K562 (cell line): ENCODE measurements around the gene WDR46. TPM values are rescaled to one million over a fixed set of nuclear protein-coding genes. Genes with fewer than 3 reads are reported as not detected.

Source experiments
- ATAC-seq: fragments of 200-7000 bp; cut with Tn5 transposase; 3 replicates; pipeline ENCODE4 v1.9.1; 2020; ENCODE audit warnings: moderate library complexity
- BruUV-seq: library from RNA; stranded (reverse); fragments of 400-500 nt; replicated peaks from 2 replicates; lab custom pipeline; 2021; lab: Mats Ljungman, UMichigan
- CTCF ChIA-PET: fragments of 300-600 bp; formaldehyde crosslinking; extraction: SDS; loops from one replicate; lab custom pipeline; 2021; ENCODE audit warnings: low intra/inter-chr PET ratio; lab: Yijun Ruan, JAX
- POLR2A ChIA-PET: fragments of 300-600, 350-650 bp; sonication (Branson Sonifier 250); formaldehyde crosslinking; extraction: SDS; loops from one replicate; lab custom pipeline; 2021; ENCODE audit warnings: antibody characterized with exemption, inconsistent platforms; lab: Yijun Ruan, JAX
- DNase-seq, 4 experiments: peaks; one replicate each; pipeline versions ENCODE4 v3.0.0 to v3.0.0-alpha.2; 2011 to 2018; ENCODE audit warnings: low spot score in 3 of 4, mixed read lengths in 3 of 4; ENCODE audit errors: extremely low read depth in 1 of 4
- FAIRE-seq: peaks from 2 replicates; lab custom pipeline; 2011; peaks lifted over from hg19 to GRCh38; lab: Jason Lieb, UNC
- H2AFZ ChIP-seq: 2 replicates; pipeline ENCODE4 v1.6.0; 2011; ENCODE audit warnings: low read depth, low read length, control low read depth, inconsistent platforms
- H3K27ac ChIP-seq: fragments of 200-600 bp; 3 replicates; pipeline ENCODE4 v1.8.0; 2011; ENCODE audit warnings: low read depth, mild to moderate bottlenecking, control low read depth, inconsistent platforms, low read length, moderate library complexity, mixed read lengths; ENCODE audit errors: extremely low read depth
- H3K27me3 ChIP-seq, 2 experiments: fragments of 300-600 bp in 1 of 2; 2 replicates in 1 of 2; 3 replicates in 1 of 2; pipeline versions ENCODE4 v1.6.0 to v1.8.0; 2011; ENCODE audit warnings: inconsistent platforms in 2 of 2, low read length in 2 of 2, mild to moderate bottlenecking in 1 of 2, mixed read lengths in 1 of 2, moderate library complexity in 1 of 2; ENCODE audit not compliant: control insufficient read depth in 2 of 2, insufficient read depth in 2 of 2
- H3K36me3 ChIP-seq: fragments of 300-600 bp; 3 replicates; pipeline ENCODE4 v1.8.0; 2011; ENCODE audit warnings: mild to moderate bottlenecking, low read length, inconsistent platforms; ENCODE audit not compliant: control insufficient read depth, insufficient read depth
- H3K4me1 ChIP-seq, 2 experiments: fragments of 200-600 bp in 1 of 2; replicated peaks in 1 of 2; 2 replicates in 1 of 2; 3 replicates in 1 of 2; pipeline versions ENCODE4 v1.5.1 to v1.8.0; 2011; ENCODE audit warnings: inconsistent platforms in 2 of 2, low read length in 2 of 2, mild to moderate bottlenecking in 1 of 2, mixed read lengths in 1 of 2, moderate library complexity in 1 of 2; ENCODE audit not compliant: control insufficient read depth in 2 of 2, insufficient read depth in 2 of 2
- H3K4me2 ChIP-seq: 2 replicates; pipeline ENCODE4 v1.6.1; 2011; ENCODE audit warnings: low read length, control low read depth, inconsistent platforms, mixed read lengths; ENCODE audit not compliant: insufficient read depth
- H3K4me3 ChIP-seq: fragments of 200-600 bp; sonication (generic), shearing (Covaris generic); 2 replicates; pipeline ENCODE4 v1.5.1; 2016; ENCODE audit warnings: control low read depth, inconsistent platforms
- H3K79me2 ChIP-seq: fragments of 200-600 bp; 3 replicates; pipeline ENCODE4 v1.8.0; 2011; ENCODE audit warnings: low read length, inconsistent platforms; ENCODE audit not compliant: control insufficient read depth, insufficient read depth
- H3K9ac ChIP-seq, 2 experiments: 2 replicates each; pipeline versions ENCODE4 v1.6.0 to v1.6.1; 2011; ENCODE audit warnings: low read depth in 2 of 2, low read length in 2 of 2, control low read depth in 1 of 2, inconsistent platforms in 1 of 2, mild to moderate bottlenecking in 1 of 2, mixed read lengths in 1 of 2; ENCODE audit not compliant: insufficient read depth in 1 of 2
- H3K9me1 ChIP-seq: one replicate; pipeline ENCODE4 v1.6.0; 2011; ENCODE audit warnings: inconsistent platforms, mild to moderate bottlenecking, low read length, moderate library complexity; ENCODE audit not compliant: control insufficient read depth, insufficient read depth
- H3K9me3 ChIP-seq: replicated peaks from 2 replicates; pipeline ENCODE4 v1.5.1; 2011; ENCODE audit warnings: low read depth, low read length, inconsistent platforms; ENCODE audit not compliant: control insufficient read depth, insufficient read depth
- H4K20me1 ChIP-seq: replicated peaks from 2 replicates; pipeline ENCODE4 v1.6.1; 2011; ENCODE audit warnings: low read length, inconsistent platforms, mixed read lengths; ENCODE audit not compliant: control insufficient read depth, insufficient read depth
- CREB1 ChIP-seq, 2 experiments: sonication (generic) in 1 of 2; formaldehyde crosslinking in 1 of 2; IDR thresholded peaks; 2 replicates each; pipeline versions ENCODE4 v1.6.1 to v1.8.0; 2012 to 2022; ENCODE audit warnings: inconsistent platforms in 1 of 2, mild to moderate bottlenecking in 1 of 2, missing genetic modification reagents in 1 of 2, moderate library complexity in 1 of 2
- GABPB1 ChIP-seq: sonication (generic); formaldehyde crosslinking; IDR thresholded peaks from 2 replicates; pipeline ENCODE4 v1.8.0; 2022; ENCODE audit warnings: mild to moderate bottlenecking, missing genetic modification reagents
- HBP1 ChIP-seq: fragments of 450-650 bp; formaldehyde crosslinking; IDR thresholded peaks from 2 replicates; pipeline ENCODE4 v1.4.0; 2022; ENCODE audit warnings: missing genetic modification characterization
- JUND ChIP-seq, 2 experiments: IDR thresholded peaks; 2 replicates in 1 of 2; 3 replicates in 1 of 2; pipeline ENCODE4 v1.6.1; 2011; ENCODE audit warnings: borderline replicate concordance in 2 of 2, low read depth in 2 of 2, low read length in 2 of 2, improper control_type of control experiment in 1 of 2, missing biosample characterization in 1 of 2, missing genetic modification characterization in 1 of 2, missing genetic modification reagents in 1 of 2
- LCOR ChIP-seq: sonication (generic); formaldehyde crosslinking; IDR thresholded peaks from 2 replicates; pipeline ENCODE4 v1.8.0; 2022; ENCODE audit warnings: mild to moderate bottlenecking, missing genetic modification reagents
- REST ChIP-seq, 2 experiments: fragments of 450-650 bp; formaldehyde crosslinking in 1 of 2; IDR thresholded peaks; 2 replicates each; pipeline versions ENCODE4 v1.4.0 to v1.6.1; 2014 to 2020; ENCODE audit warnings: mild to moderate bottlenecking in 2 of 2, borderline replicate concordance in 1 of 2, low read depth in 1 of 2
- SIN3A ChIP-seq, 2 experiments: fragments of 150-350 bp in 1 of 2; IDR thresholded peaks; 2 replicates each; pipeline ENCODE4 v1.6.1; 2011 to 2016; ENCODE audit warnings: borderline replicate concordance in 2 of 2, low read depth in 2 of 2, low read length in 2 of 2, mild to moderate bottlenecking in 2 of 2, moderate library complexity in 2 of 2; ENCODE audit not compliant: control insufficient read depth in 1 of 2
- SNAPC5 ChIP-seq: fragments of 250-450 bp; sonication (Bioruptor Pico); IDR thresholded peaks from 2 replicates; pipeline ENCODE4 v1.8.0; 2021; ENCODE audit warnings: moderate library complexity, mild to moderate bottlenecking, inconsistent platforms
- WGBS: fragments of 100-300 bp; shearing (Covaris generic); methylation state at CpG from one replicate; pipeline ENCODE4 v1.1.6; 2016; ENCODE audit warnings: low coverage, mixed read lengths; ENCODE audit not compliant: insufficient coverage; ENCODE audit errors: missing lambda C conversion rate; 5-methylcytosine and 5-hydroxymethylcytosine counted together
- in situ Hi-C: fragments of 300-500 bp; cut with MboI; formaldehyde crosslinking; loops from 4 replicates; pipeline ENCODE4 v1.15.0; 2018; ENCODE audit warnings: inconsistent platforms, mixed read lengths
- intact Hi-C: fragments of 100-400 bp; cut with micrococcal nuclease; formaldehyde crosslinking; loops from 2 replicates; pipeline ENCODE4 v1.14.2; 2022
- polyA plus RNA-seq, 8 experiments: library from polyadenylated mRNA; depleted of rRNA in 4 of 8; stranded (reverse) in 5 of 8; unstranded in 3 of 8; fragments of >200 nt; fragmentation: Nextera tagmentation in 2 of 8; fragmentation: Illumina TruSeq in 1 of 8; extraction: Ambion mirVana in 2 of 8; extraction: Trizol in 1 of 8; gene quantifications; 2 replicates each; pipeline versions ENCODE4 v1.2.1 to v1.2.3, GENCODE V29; 2011 to 2014; ENCODE audit warnings: inconsistent platforms in 1 of 8, missing spikeins in 1 of 8
- total RNA-seq, 7 experiments: library from RNA; depleted of rRNA in 6 of 7; stranded (reverse); fragments of >200 nt in 6 of 7; fragmentation: Illumina TruSeq in 2 of 7; extraction: Trizol in 2 of 7; gene quantifications; 2 replicates each; pipeline versions ENCODE4 v1.2.1 to v1.2.3, GENCODE V29; 2011 to 2021; ENCODE audit warnings: low replicate concordance in 1 of 7

The WDR46 gene
- total and polyA plus RNA-seq, 9 of the 15 experiments (the other 6 are each of a cell fraction or from before 2014, with no cell fraction given): 8.9 to 146 (median 93.1) TPM

- Histone ChIP-seq H3K4me1 (peaks cover 11 to 44% of the 10 kb centered on the region in 2 experiments), H3K4me2 (peak overlapping the region; percentile 95), H3K4me3 (peak overlapping the region; percentile 64), H3K27me3 (no peaks in the 10 kb centered on the region), H3K9ac (peak overlapping the region; percentile 94 to 98), H2AFZ (peak overlapping the region; percentile 76), H3K9me1 (peaks cover 3% of the 10 kb centered on the region), H3K36me3 (peaks cover 54% of the 10 kb centered on the region), H4K20me1 (peaks cover 11% of the 10 kb centered on the region; the same call in 1 of the 2 replicates), H3K27ac (peak overlapping the region; percentile 94), H3K9me3 (no peaks in the 10 kb centered on the region), H3K79me2 (peaks cover 50% of the 10 kb centered on the region)
- TSS peak; percentile 87 for BruUV-seq
- peak; percentile 90 to 98 (median 92) for DNase-seq
- intact Hi-C loops: loop anchor here (1.0 to 5.0 kb wide), 5 partner anchors 14 to 128 kb away; partner anchors contain the start of genes KIFC1 and PHF1
- ChIA-PET POLR2A (interaction anchor here (0.6 to 3.8 kb wide), 31 partner anchors 9 to 829 kb away, joined by 3 to 36 read pairs (median 4); partner anchors contain the start of genes B3GALT4, PFDN6, RPS18 and TAPBP), CTCF (interaction anchor here (0.7 to 2.4 kb wide), 2 partner anchors 19 to 126 kb away, joined by 4 to 20 read pairs; no protein-coding TSS in a partner anchor)
- peak; percentile 95 for FAIRE-seq
- ATAC-seq: peak; percentile 84
- in situ Hi-C loops: no loop called here
- WGBS: under 1% methylated on average over 54 of the region's 54 CpGs
- TF ChIP-seq SIN3A (IDR thresholded peaks at IDR 0.05; ENCODE audit: borderline replicate concordance in 2 of 2, control insufficient read depth in 1 of 2, low read depth in 2 of 2, low read length in 2 of 2) (peak; percentile 65 to 95), SNAPC5 (CRISPR knock-in tag) (no peak), GABPB1 (CRISPR knock-in tag) (peak; percentile 91), HBP1 (CRISPR knock-in tag) (no peak), REST (IDR thresholded peaks at IDR 0.05; ENCODE audit: borderline replicate concordance) (peak; percentile 62), REST (CRISPR knock-in tag; IDR thresholded peaks at IDR 0.05; ENCODE audit: low read depth) (peak; percentile 68), LCOR (no peak; the same call in 1 of the 2 replicates), CREB1 (IDR thresholded peaks at IDR 0.05) (peak; percentile 51), CREB1 (CRISPR knock-in tag; IDR thresholded peaks at IDR 0.05) (peak; percentile 67), JUND (IDR thresholded peaks at IDR 0.05; ENCODE audit: borderline replicate concordance, low read depth, low read length) (peak; percentile 54), JUND (tag; IDR thresholded peaks at IDR 0.05; ENCODE audit: borderline replicate concordance, low read depth, low read length) (peak; percentile 57; the same call in 2 of the 3 replicates)
Observed at GRCh38 chr6:33299237-33299944, 10.4 kb upstream of the WDR46 start.
